Astrocyte (in vitro differentiated cells and primary cell): Measurements from ENCODE around the gene RFX8. TPM values are rescaled to one million over a fixed set of nuclear protein-coding genes. Genes with fewer than 3 reads are reported as not detected.

Experiments
- DNase-seq: peaks from one replicate; pipeline ENCODE4 v3.0.0-alpha.2; 2010; ENCODE audit warnings: low read depth
- FAIRE-seq: peaks from 2 replicates; lab custom pipeline; 2011; peaks lifted over from hg19 to GRCh38; lab: Jason Lieb, UNC
- H2AFZ ChIP-seq: 2 replicates; pipeline ENCODE4 v1.6.0; 2012; ENCODE audit warnings: low read depth, low read length, inconsistent platforms
- H3K27ac ChIP-seq: 2 replicates; pipeline ENCODE4 v1.5.1; 2011; ENCODE audit warnings: low read depth, low read length, inconsistent platforms
- H3K27me3 ChIP-seq: 2 replicates; pipeline ENCODE4 v1.6.0; 2011; ENCODE audit warnings: low read length, inconsistent platforms; ENCODE audit not compliant: insufficient read depth
- H3K36me3 ChIP-seq: 2 replicates; pipeline ENCODE4 v1.5.1; 2011; ENCODE audit warnings: low read length, inconsistent platforms; ENCODE audit not compliant: insufficient read depth
- H3K4me1 ChIP-seq: 2 replicates; pipeline ENCODE4 v1.5.1; 2011; ENCODE audit warnings: low read length, inconsistent platforms; ENCODE audit not compliant: insufficient read depth
- H3K4me2 ChIP-seq: 2 replicates; pipeline ENCODE4 v1.6.0; 2012; ENCODE audit warnings: low read length, inconsistent platforms
- H3K4me3 ChIP-seq: 2 replicates; pipeline ENCODE4 v1.5.1; 2011; ENCODE audit warnings: low read depth, mild to moderate bottlenecking, low read length, inconsistent platforms; ENCODE audit not compliant: insufficient read depth
- H3K79me2 ChIP-seq: 2 replicates; pipeline ENCODE4 v1.6.0; 2012; ENCODE audit warnings: mild to moderate bottlenecking, low read length, inconsistent platforms; ENCODE audit not compliant: insufficient read depth
- H3K9ac ChIP-seq: 2 replicates; pipeline ENCODE4 v1.6.0; 2012; ENCODE audit warnings: mild to moderate bottlenecking, low read length, inconsistent platforms
- H3K9me3 ChIP-seq: 2 replicates; pipeline ENCODE4 v1.5.1; 2012; ENCODE audit warnings: low read depth, mild to moderate bottlenecking, low read length, inconsistent platforms; ENCODE audit not compliant: insufficient read depth
- H4K20me1 ChIP-seq: 2 replicates; pipeline ENCODE4 v1.6.0; 2012; ENCODE audit warnings: low read length, inconsistent platforms; ENCODE audit not compliant: insufficient read depth
- H3K27ac Mint-ChIP-seq: one replicate; pipeline ENCODE4 v1.8.0; 2021; ENCODE audit warnings: mild to moderate bottlenecking, mixed read lengths; ENCODE audit not compliant: unreplicated experiment
- H3K27me3 Mint-ChIP-seq: one replicate; pipeline ENCODE4 v1.8.0; 2021; ENCODE audit warnings: low read depth, mixed read lengths; ENCODE audit not compliant: unreplicated experiment
- H3K36me3 Mint-ChIP-seq: one replicate; pipeline ENCODE4 v1.8.0; 2021; ENCODE audit warnings: low read depth, mixed read lengths; ENCODE audit not compliant: unreplicated experiment
- H3K4me1 Mint-ChIP-seq: one replicate; pipeline ENCODE4 v1.8.0; 2021; ENCODE audit warnings: low read depth, mixed read lengths; ENCODE audit not compliant: unreplicated experiment
- H3K4me3 Mint-ChIP-seq: one replicate; pipeline ENCODE4 v1.8.0; 2021; ENCODE audit warnings: mild to moderate bottlenecking, moderate library complexity, mixed read lengths; ENCODE audit not compliant: unreplicated experiment
- H3K9me3 Mint-ChIP-seq: one replicate; pipeline ENCODE4 v1.8.0; 2021; ENCODE audit warnings: mild to moderate bottlenecking, mixed read lengths; ENCODE audit not compliant: unreplicated experiment
- EZH2 ChIP-seq: IDR thresholded peaks from 2 replicates; pipeline ENCODE4 v1.6.1; 2012; ENCODE audit warnings: mild to moderate bottlenecking, low read length, inconsistent platforms; ENCODE audit not compliant: insufficient read depth
- total RNA-seq: library from RNA; stranded (reverse); gene quantifications from 2 replicates; pipeline ENCODE4 v1.2.1, GENCODE V29; 2021
- TF ChIP-seq, protein P1 (sequence below): IDR thresholded peaks from 2 replicates; pipeline ENCODE4 v1.5.1; 2011; ENCODE audit warnings: low read depth, mild to moderate bottlenecking, inconsistent platforms, low read length, moderate library complexity; ENCODE audit not compliant: insufficient read depth

The RFX8 gene
- total RNA-seq, 1 donor from 2014 or later: not detected

GRCh38 chr2:101419096-101419663, 55.7 kb downstream of the RFX8 start:
- H3K79me2 ChIP-seq: no peaks in the 10 kb centered on the region
- H2AFZ ChIP-seq: no peak overlapping the region
- H3K4me3 ChIP-seq: no peak overlapping the region
- no peaks in the 10 kb centered on the region for H3K27me3 ChIP-seq
- H3K36me3 ChIP-seq: no peaks in the 10 kb centered on the region
- Mint-ChIP-seq H3K4me1 (no peaks in the 10 kb centered on the region), H3K27ac (no peak overlapping the region), H3K9me3 (peaks cover 13% of the 10 kb centered on the region), H3K27me3 (peaks cover 20% of the 10 kb centered on the region), H3K4me3 (no peak overlapping the region), H3K36me3 (no peaks in the 10 kb centered on the region)
- no peak overlapping the region for H3K9ac ChIP-seq
- TF ChIP-seq, protein P1, sequence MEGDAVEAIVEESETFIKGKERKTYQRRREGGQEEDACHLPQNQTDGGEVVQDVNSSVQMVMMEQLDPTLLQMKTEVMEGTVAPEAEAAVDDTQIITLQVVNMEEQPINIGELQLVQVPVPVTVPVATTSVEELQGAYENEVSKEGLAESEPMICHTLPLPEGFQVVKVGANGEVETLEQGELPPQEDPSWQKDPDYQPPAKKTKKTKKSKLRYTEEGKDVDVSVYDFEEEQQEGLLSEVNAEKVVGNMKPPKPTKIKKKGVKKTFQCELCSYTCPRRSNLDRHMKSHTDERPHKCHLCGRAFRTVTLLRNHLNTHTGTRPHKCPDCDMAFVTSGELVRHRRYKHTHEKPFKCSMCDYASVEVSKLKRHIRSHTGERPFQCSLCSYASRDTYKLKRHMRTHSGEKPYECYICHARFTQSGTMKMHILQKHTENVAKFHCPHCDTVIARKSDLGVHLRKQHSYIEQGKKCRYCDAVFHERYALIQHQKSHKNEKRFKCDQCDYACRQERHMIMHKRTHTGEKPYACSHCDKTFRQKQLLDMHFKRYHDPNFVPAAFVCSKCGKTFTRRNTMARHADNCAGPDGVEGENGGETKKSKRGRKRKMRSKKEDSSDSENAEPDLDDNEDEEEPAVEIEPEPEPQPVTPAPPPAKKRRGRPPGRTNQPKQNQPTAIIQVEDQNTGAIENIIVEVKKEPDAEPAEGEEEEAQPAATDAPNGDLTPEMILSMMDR: peak; percentile 83
- TF ChIP-seq EZH2: no peak
- no peak overlapping the region for H3K27ac ChIP-seq
- FAIRE-seq (peak; percentile 23), DNase-seq (peak; percentile 33)
- no peaks in the 10 kb centered on the region for H4K20me1 ChIP-seq
- no peaks in the 10 kb centered on the region for H3K9me3 ChIP-seq
- no peaks in the 10 kb centered on the region for H3K4me1 ChIP-seq
- H3K4me2 ChIP-seq: no peak overlapping the region

GRCh38 chr2:101418460-101419095, 56.3 kb downstream of the RFX8 start:
- H2AFZ ChIP-seq: no peak overlapping the region

More at GRCh38 chr2:101418460-101419095, 56.3 kb downstream of the RFX8 start:
- H3K79me2 ChIP-seq: no peaks in the 10 kb centered on the region
- H3K27me3 ChIP-seq: no peaks in the 10 kb centered on the region
- H3K4me3 Mint-ChIP-seq: no peak overlapping the region
- no peak overlapping the region for H3K27ac ChIP-seq
- H3K27me3 Mint-ChIP-seq: peaks cover 21% of the 10 kb centered on the region
- H3K4me1 Mint-ChIP-seq: no peaks in the 10 kb centered on the region
- H3K4me3 ChIP-seq: no peak overlapping the region
- no peak overlapping the region for H3K27ac Mint-ChIP-seq
- H3K4me2 ChIP-seq: no peak overlapping the region
- H3K4me1 ChIP-seq: no peaks in the 10 kb centered on the region
- no peak for DNase-seq
- no peak overlapping the region for H3K9ac ChIP-seq
- no peak for FAIRE-seq
- H3K36me3 ChIP-seq: no peaks in the 10 kb centered on the region
- no peaks in the 10 kb centered on the region for H4K20me1 ChIP-seq
- H3K36me3 Mint-ChIP-seq: no peaks in the 10 kb centered on the region
- TF ChIP-seq, protein P1: no peak
- no peak for TF ChIP-seq EZH2
- H3K9me3 Mint-ChIP-seq: peaks cover 8% of the 10 kb centered on the region
- H3K9me3 ChIP-seq: no peaks in the 10 kb centered on the region
